Stimulated activated CD8-positive, alpha-beta memory T cell treated with anti-CD3 and anti-CD28 coated beads, Interleukin-15, amount 100 ng/mL, for 1 hour (primary cell): ENCODE data around the gene OR2L3.
"Not testable (repeated sequence)": the region's sequence is repeated elsewhere in the genome, so short reads cannot be mapped to it uniquely, and the experiment has no call there.

ENCODE experiments used
- DNase-seq: peaks from one replicate; pipeline ENCODE4 v3.0.0-alpha.2; 2020; ENCODE audit warnings: low read depth

OR2L3 gene

GRCh38 chr1:248046536-248046935, at the start of gene OR2L3:
Gene OR2L3, plus strand, starts transcription at chr1:248046836. Its CDS starts 13,846 bp downstream, at chr1:248060682.
- DNase-seq: no peak

GRCh38 chr1:247998811-247999210, 47.8 kb upstream of the OR2L3 start:
- DNase-seq: no peak

- no peak for DNase-seq
These were observed 46.5 kb upstream of the OR2L3 start for GRCh38 chr1:248000169-248000568.

- no peak for DNase-seq
These were observed 38.9 kb upstream of the OR2L3 start for GRCh38 chr1:248007778-248008177.

GRCh38 chr1:248009681-248010080, 37.0 kb upstream of the OR2L3 start:
- DNase-seq: no peak

- DNase-seq: no peak
These were observed 33.4 kb upstream of the OR2L3 start, which contains the start of gene OR2L5 for GRCh38 chr1:248013229-248013710. Gene OR2L5, plus strand, starts transcription at chr1:248013660. Its CDS starts 8,288 bp downstream, at chr1:248021948.

GRCh38 chr1:248015803-248016202, 30.8 kb upstream of the OR2L3 start:
- DNase-seq: no peak

GRCh38 chr1:248029770-248030169, 16.9 kb upstream of the OR2L3 start, which contains the start of gene OR2L2:
Gene OR2L2, plus strand, starts transcription at chr1:248030070. Its CDS starts 8,198 bp downstream, at chr1:248038268.
- DNase-seq: no peak

GRCh38 chr1:248045209-248045608, 1.4 kb upstream of the OR2L3 start:
- no peak for DNase-seq

GRCh38 chr1:248047008-248047407, 372 bp downstream of the OR2L3 start:
- DNase-seq: no peak

- no peak for DNase-seq
These were observed 8.0 kb downstream of the OR2L3 start for GRCh38 chr1:248054671-248055070.

- no peak for DNase-seq
These were observed 8.6 kb downstream of the OR2L3 start for GRCh38 chr1:248055261-248055660.

- no peak for DNase-seq
These were observed 18.4 kb downstream of the OR2L3 start for GRCh38 chr1:248065071-248065470.

GRCh38 chr1:248065604-248066003, 19.0 kb downstream of the OR2L3 start:
- no peak for DNase-seq

- DNase-seq: not testable (repeated sequence)
These were observed 37.2 kb downstream of the OR2L3 start for GRCh38 chr1:248083864-248084263.

GRCh38 chr1:248094884-248095283, 48.2 kb downstream of the OR2L3 start, which contains the start of gene OR2L13:
Gene OR2L13, plus strand, starts transcription at chr1:248095184. Its CDS starts 4,192 bp downstream, at chr1:248099376.
- no peak for DNase-seq

- DNase-seq: no peak
These were observed 51.9 kb downstream of the OR2L3 start for GRCh38 chr1:248098529-248098928.

- no peak for DNase-seq
These were observed 56.2 kb downstream of the OR2L3 start for GRCh38 chr1:248102847-248103246.

- DNase-seq: no peak
These were observed 64.5 kb downstream of the OR2L3 start for GRCh38 chr1:248111157-248111556.
